ENCODE measurements around the gene ADCY4. TPM values are rescaled to one million over a fixed set of nuclear protein-coding genes. Genes with fewer than 3 reads are reported as not detected.

ADCY4 gene
- total RNA-seq, 1 experiment from 2014 or later: 0.86 TPM

GRCh38 chr14:24381363-24382063 is 46.6 kb upstream of the ADCY4 start:
- no TSS peak for BruUV-seq (replicated peaks)
- Histone ChIP-seq H3K79me2 (ENCODE audit: insufficient read depth, low read length) (no peaks in the 10 kb centered on the region), H2AFZ (ENCODE audit: low read depth, low read length, poor library complexity, severe bottlenecking) (no peak overlapping the region), H3K9ac (ENCODE audit: low read length) (no peak overlapping the region), H3K4me1 (ENCODE audit: control insufficient read depth in 1 of 2, insufficient read depth in 2 of 2, low read length in 2 of 2) (peaks cover 0 to 6% of the 10 kb centered on the region in 2 experiments; a peak in 1 of 4 replicates), H3K27me3 (ENCODE audit: insufficient read depth, low read length) (no peaks in the 10 kb centered on the region), H3K9me3 (ENCODE audit: control insufficient read depth in 1 of 2, insufficient read depth in 1 of 2, low read depth in 1 of 2, low read length in 2 of 2) (no peaks in the 10 kb centered on the region), H3K4me2 (ENCODE audit: low read length) (no peak overlapping the region), H3K27ac (ENCODE audit: low read depth, low read length) (no peak overlapping the region), H3K4me3 (replicated peaks in 1 of 2; ENCODE audit: low read depth in 1 of 2, low read length in 2 of 2) (no peak overlapping the region), H3K9me2 (ENCODE audit: insufficient read depth) (no peaks in the 10 kb centered on the region), H3K36me3 (ENCODE audit: control insufficient read depth in 1 of 2, insufficient read depth in 2 of 2, low read length in 2 of 2) (no peaks in the 10 kb centered on the region), H4K20me1 (ENCODE audit: insufficient read depth) (no peaks in the 10 kb centered on the region)
- ATAC-seq (no peak), DNase-seq (ENCODE audit: low read depth, low spot score) (no peak)
- CTCF ChIA-PET: no interaction called here
- POLR2A ChIA-PET: no interaction called here
- RAD21 ChIA-PET (ENCODE audit: low non-redundant PET in 1 of 2, low total read pairs in 2 of 2, uncharacterized antibody in 2 of 2, unreplicated experiment in 2 of 2): no interaction called here
- TF ChIP-seq ZNF274 (IDR thresholded peaks at IDR 0.05; ENCODE audit: low read depth, low read length) (no peak), EZH2phosphoT487 (IDR thresholded peaks at IDR 0.05; ENCODE audit: borderline replicate concordance) (no peak)
- intact Hi-C loops (cut with micrococcal nuclease): no loop called here

- DNase-seq (ENCODE audit: low read depth, low spot score) (no peak), ATAC-seq (no peak)
- POLR2A ChIA-PET: no interaction called here
- Histone ChIP-seq H3K4me2 (ENCODE audit: low read length) (no peak overlapping the region), H3K9me3 (ENCODE audit: control insufficient read depth in 1 of 2, insufficient read depth in 1 of 2, low read depth in 1 of 2, low read length in 2 of 2) (no peaks in the 10 kb centered on the region), H3K9ac (ENCODE audit: low read length) (no peak overlapping the region), H3K27me3 (ENCODE audit: insufficient read depth, low read length) (no peaks in the 10 kb centered on the region), H3K27ac (ENCODE audit: low read depth, low read length) (no peak overlapping the region), H3K4me1 (ENCODE audit: control insufficient read depth in 1 of 2, insufficient read depth in 2 of 2, low read length in 2 of 2) (peaks cover 0 to 6% of the 10 kb centered on the region in 2 experiments; a peak in 1 of 4 replicates), H4K20me1 (ENCODE audit: insufficient read depth) (no peaks in the 10 kb centered on the region), H3K4me3 (replicated peaks in 1 of 2; ENCODE audit: low read depth in 1 of 2, low read length in 2 of 2) (no peak overlapping the region), H3K9me2 (ENCODE audit: insufficient read depth) (no peaks in the 10 kb centered on the region), H3K36me3 (ENCODE audit: control insufficient read depth in 1 of 2, insufficient read depth in 2 of 2, low read length in 2 of 2) (no peaks in the 10 kb centered on the region), H3K79me2 (ENCODE audit: insufficient read depth, low read length) (no peaks in the 10 kb centered on the region), H2AFZ (ENCODE audit: low read depth, low read length, poor library complexity, severe bottlenecking) (no peak overlapping the region)
- TF ChIP-seq ZBTB33 (IDR thresholded peaks at IDR 0.05; ENCODE audit: extremely low read depth, insufficient replicate concordance, low read length) (no peak), EZH2 (IDR thresholded peaks at IDR 0.05) (no peak), FOSL1 (IDR thresholded peaks at IDR 0.05; ENCODE audit: low read depth) (no peak), POLR2AphosphoS5 (IDR thresholded peaks at IDR 0.05; ENCODE audit: low read depth, low read length) (no peak), JUND (IDR thresholded peaks at IDR 0.05) (no peak), CEBPB (IDR thresholded peaks at IDR 0.05; ENCODE audit: low read depth) (no peak), REST (IDR thresholded peaks at IDR 0.05; ENCODE audit: low read depth) (no peak), MAX (IDR thresholded peaks at IDR 0.05) (no peak), ZNF274 (IDR thresholded peaks at IDR 0.05; ENCODE audit: low read depth, low read length) (no peak)
- no TSS peak for BruUV-seq (replicated peaks)
- intact Hi-C loops (cut with micrococcal nuclease): no loop called here
- RAD21 ChIA-PET (ENCODE audit: low non-redundant PET in 1 of 2, low total read pairs in 2 of 2, uncharacterized antibody in 2 of 2, unreplicated experiment in 2 of 2): no interaction called here
- CTCF ChIA-PET: interaction anchor here (2.4 kb wide), 1 partner anchor 14 kb away, joined by 7 read pairs; no protein-coding TSS in a partner anchor
Observed at GRCh38 chr14:24379907-24380730, 45.2 kb upstream of the ADCY4 start.
